Measurements from ENCODE around the gene CATSPERZ. TPM values are rescaled to one million over a fixed set of nuclear protein-coding genes. Genes with fewer than 3 reads are reported as not detected.

The CATSPERZ gene
- total and polyA plus RNA-seq, 2 of the 13 experiments (the other 11 are each of a cell fraction or from before 2014, with no cell fraction given): 0.22 to 0.48 TPM

GRCh38 chr11:64305075-64305690 lies 5.0 kb downstream of the CATSPERZ start, which contains the start of gene ESRRA (continued):
- TF ChIP-seq GABPA (IDR thresholded peaks at IDR 0.05; ENCODE audit: low read depth, low read length) (no peak), GABPA (CRISPR knock-in tag; IDR thresholded peaks at IDR 0.05; ENCODE audit: low read depth) (peak; percentile 49; the same call in 1 of the 2 replicates), RCOR2 (CRISPR knock-in tag; IDR thresholded peaks at IDR 0.05) (no peak), SAP130 (CRISPR knock-in tag; IDR thresholded peaks at IDR 0.05; ENCODE audit: low read depth) (peak; percentile 91), ZFP36 (IDR thresholded peaks at IDR 0.05; ENCODE audit: borderline replicate concordance, low read depth, low read length, partially characterized antibody) (no peak), ZFP36L1 (CRISPR knock-in tag; IDR thresholded peaks at IDR 0.05) (no peak), ZKSCAN8 (CRISPR knock-in tag; IDR thresholded peaks at IDR 0.05; ENCODE audit: borderline replicate concordance) (no peak), HDAC6 (IDR thresholded peaks at IDR 0.05; ENCODE audit: low read depth, low read length) (no peak), IKZF1 (IDR thresholded peaks at IDR 0.05) (no peak), TEAD2 (CRISPR knock-in tag; IDR thresholded peaks at IDR 0.05) (no peak), NKX3-1 (CRISPR knock-in tag; IDR thresholded peaks at IDR 0.05) (no peak), ZNF232 (CRISPR knock-in tag; IDR thresholded peaks at IDR 0.05; ENCODE audit: borderline replicate concordance) (no peak), MIXL1 (CRISPR knock-in tag; IDR thresholded peaks at IDR 0.05) (no peak), NR2F6 (IDR thresholded peaks at IDR 0.05) (no peak), NR2F6 (CRISPR knock-in tag; IDR thresholded peaks at IDR 0.05) (no peak), CENPX (CRISPR knock-in tag; IDR thresholded peaks at IDR 0.05) (no peak), KDM4B (CRISPR knock-in tag; IDR thresholded peaks at IDR 0.05) (0 out of 2 replicates have a peak, but pooled peaks have one; percentile 26), ZNF460 (CRISPR knock-in tag; IDR thresholded peaks at IDR 0.05; ENCODE audit: borderline replicate concordance) (no peak), HCFC1 (IDR thresholded peaks at IDR 0.05; ENCODE audit: low read depth, low read length) (peak; percentile 11; the same call in 1 of the 2 replicates), HIC2 (CRISPR knock-in tag; IDR thresholded peaks at IDR 0.05; ENCODE audit: low read depth) (no peak), MAF1 (CRISPR knock-in tag; IDR thresholded peaks at IDR 0.05; ENCODE audit: borderline replicate concordance) (no peak), ZNF180 (CRISPR knock-in tag; IDR thresholded peaks at IDR 0.05; ENCODE audit: borderline replicate concordance, low read depth) (no peak), ZNF329 (CRISPR knock-in tag; IDR thresholded peaks at IDR 0.05; ENCODE audit: low read depth) (no peak)
- TF ChIP-seq, protein P1, sequence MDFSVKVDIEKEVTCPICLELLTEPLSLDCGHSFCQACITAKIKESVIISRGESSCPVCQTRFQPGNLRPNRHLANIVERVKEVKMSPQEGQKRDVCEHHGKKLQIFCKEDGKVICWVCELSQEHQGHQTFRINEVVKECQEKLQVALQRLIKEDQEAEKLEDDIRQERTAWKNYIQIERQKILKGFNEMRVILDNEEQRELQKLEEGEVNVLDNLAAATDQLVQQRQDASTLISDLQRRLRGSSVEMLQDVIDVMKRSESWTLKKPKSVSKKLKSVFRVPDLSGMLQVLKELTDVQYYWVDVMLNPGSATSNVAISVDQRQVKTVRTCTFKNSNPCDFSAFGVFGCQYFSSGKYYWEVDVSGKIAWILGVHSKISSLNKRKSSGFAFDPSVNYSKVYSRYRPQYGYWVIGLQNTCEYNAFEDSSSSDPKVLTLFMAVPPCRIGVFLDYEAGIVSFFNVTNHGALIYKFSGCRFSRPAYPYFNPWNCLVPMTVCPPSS (IDR thresholded peaks at IDR 0.05): no peak
- TF ChIP-seq, protein P2, sequence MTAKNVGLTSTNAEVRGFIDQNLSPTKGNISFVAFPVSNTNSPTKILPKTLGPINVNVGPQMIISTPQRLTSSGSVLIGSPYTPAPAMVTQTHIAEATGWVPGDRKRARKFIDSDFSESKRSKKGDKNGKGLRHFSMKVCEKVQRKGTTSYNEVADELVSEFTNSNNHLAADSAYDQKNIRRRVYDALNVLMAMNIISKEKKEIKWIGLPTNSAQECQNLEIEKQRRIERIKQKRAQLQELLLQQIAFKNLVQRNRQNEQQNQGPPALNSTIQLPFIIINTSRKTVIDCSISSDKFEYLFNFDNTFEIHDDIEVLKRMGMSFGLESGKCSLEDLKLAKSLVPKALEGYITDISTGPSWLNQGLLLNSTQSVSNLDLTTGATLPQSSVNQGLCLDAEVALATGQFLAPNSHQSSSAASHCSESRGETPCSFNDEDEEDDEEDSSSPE (CRISPR knock-in tag; IDR thresholded peaks at IDR 0.05): peak; percentile 72
- TF ChIP-seq, protein P3, sequence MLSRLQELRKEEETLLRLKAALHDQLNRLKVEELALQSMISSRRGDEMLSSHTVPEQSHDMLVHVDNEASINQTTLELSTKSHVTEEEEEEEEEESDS (CRISPR knock-in tag; IDR thresholded peaks at IDR 0.05; ENCODE audit: borderline replicate concordance): no peak
- TF ChIP-seq, protein P4, sequence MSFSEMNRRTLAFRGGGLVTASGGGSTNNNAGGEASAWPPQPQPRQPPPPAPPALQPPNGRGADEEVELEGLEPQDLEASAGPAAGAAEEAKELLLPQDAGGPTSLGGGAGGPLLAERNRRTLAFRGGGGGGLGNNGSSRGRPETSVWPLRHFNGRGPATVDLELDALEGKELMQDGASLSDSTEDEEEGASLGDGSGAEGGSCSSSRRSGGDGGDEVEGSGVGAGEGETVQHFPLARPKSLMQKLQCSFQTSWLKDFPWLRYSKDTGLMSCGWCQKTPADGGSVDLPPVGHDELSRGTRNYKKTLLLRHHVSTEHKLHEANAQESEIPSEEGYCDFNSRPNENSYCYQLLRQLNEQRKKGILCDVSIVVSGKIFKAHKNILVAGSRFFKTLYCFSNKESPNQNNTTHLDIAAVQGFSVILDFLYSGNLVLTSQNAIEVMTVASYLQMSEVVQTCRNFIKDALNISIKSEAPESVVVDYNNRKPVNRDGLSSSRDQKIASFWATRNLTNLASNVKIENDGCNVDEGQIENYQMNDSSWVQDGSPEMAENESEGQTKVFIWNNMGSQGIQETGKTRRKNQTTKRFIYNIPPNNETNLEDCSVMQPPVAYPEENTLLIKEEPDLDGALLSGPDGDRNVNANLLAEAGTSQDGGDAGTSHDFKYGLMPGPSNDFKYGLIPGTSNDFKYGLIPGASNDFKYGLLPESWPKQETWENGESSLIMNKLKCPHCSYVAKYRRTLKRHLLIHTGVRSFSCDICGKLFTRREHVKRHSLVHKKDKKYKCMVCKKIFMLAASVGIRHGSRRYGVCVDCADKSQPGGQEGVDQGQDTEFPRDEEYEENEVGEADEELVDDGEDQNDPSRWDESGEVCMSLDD (CRISPR knock-in tag; IDR thresholded peaks at IDR 0.05; ENCODE audit: borderline replicate concordance): no peak

All from HepG2 (cell line).